Thymus (tissue), 11 donors: Measurements from ENCODE around the gene ULBP2. TPM values are rescaled to one million over a fixed set of nuclear protein-coding genes. Genes with fewer than 3 reads are reported as not detected.
"Not testable (repeated sequence)": the region's sequence is repeated elsewhere in the genome, so short reads cannot be mapped to it uniquely, and the experiment has no call there.

Source experiments
- DNase-seq, 9 donors: peaks; one replicate each; pipeline ENCODE4 v3.0.0-alpha.2; 2013; ENCODE audit warnings: low spot score in 9 of 9, low read depth in 6 of 9, missing footprints in 1 of 9
- H3K27ac ChIP-seq, 2 donors: one replicate each; pipeline ENCODE4 v1.5.1; 2013; ENCODE audit warnings: control low read depth in 1 of 2, low read depth in 1 of 2, low read length in 1 of 2, mild to moderate bottlenecking in 1 of 2, moderate library complexity in 1 of 2
- H3K27me3 ChIP-seq, 2 donors: one replicate each; pipeline ENCODE4 v1.5.1; 2013; ENCODE audit warnings: low read length in 1 of 2; ENCODE audit not compliant: control insufficient read depth in 2 of 2, insufficient read depth in 1 of 2
- H3K36me3 ChIP-seq, 2 donors: one replicate each; pipeline ENCODE4 v1.5.1; 2013; ENCODE audit warnings: low read length in 1 of 2, mild to moderate bottlenecking in 1 of 2, moderate library complexity in 1 of 2; ENCODE audit not compliant: control insufficient read depth in 2 of 2, insufficient read depth in 2 of 2
- H3K4me1 ChIP-seq, 2 donors: one replicate each; pipeline ENCODE4 v1.5.1; 2013; ENCODE audit warnings: low read length in 2 of 2; ENCODE audit not compliant: control insufficient read depth in 2 of 2, insufficient read depth in 2 of 2
- H3K4me3 ChIP-seq, 2 donors: one replicate each; pipeline ENCODE4 v1.5.1; 2013; ENCODE audit warnings: low read length in 2 of 2, control low read depth in 1 of 2, mild to moderate bottlenecking in 1 of 2
- H3K9me3 ChIP-seq, 2 donors: one replicate each; pipeline ENCODE4 v1.5.1; 2013; ENCODE audit warnings: low read length in 1 of 2, mild to moderate bottlenecking in 1 of 2; ENCODE audit not compliant: control insufficient read depth in 2 of 2, insufficient read depth in 1 of 2
- WGBS: extraction: QIAGEN DNeasy Blood & Tissue Kit; methylation state at CpG from one replicate; pipeline ENCODE4 v1.1.7; 2013; 5-methylcytosine and 5-hydroxymethylcytosine counted together
- polyA plus RNA-seq: library from polyadenylated mRNA; stranded (reverse); fragments of 200-250 nt; gene quantifications from one replicate; pipeline ENCODE4 v1.2.3, GENCODE V29; 2013
- total RNA-seq: library from RNA; stranded (reverse); fragments of 120-200 nt; gene quantifications from one replicate; pipeline ENCODE4 v1.2.4, GENCODE V29; 2013
- donor health status: healthy.

Gene ULBP2
- total and polyA plus RNA-seq, 2 donors: 0.66 to 2.3 TPM

- H3K9me3 ChIP-seq: peaks cover 0 to 17% of the 10 kb centered on the region in 2 donors
- H3K4me1 ChIP-seq: peaks cover 0 to 20% of the 10 kb centered on the region in 2 donors
- H3K4me3 ChIP-seq: peak overlapping the region; percentile 3 to 5
- no peak for DNase-seq
- H3K27me3 ChIP-seq: peaks cover 27 to 84% of the 10 kb centered on the region in 2 donors
- H3K36me3 ChIP-seq: no peaks in the 10 kb centered on the region
- H3K27ac ChIP-seq: no peak overlapping the region
- 19% methylated on average over 33 of the region's 33 CpGs for WGBS
Measured at GRCh38 chr6:149923327-149923986, 18.4 kb upstream of the ULBP2 start.

DNA sequence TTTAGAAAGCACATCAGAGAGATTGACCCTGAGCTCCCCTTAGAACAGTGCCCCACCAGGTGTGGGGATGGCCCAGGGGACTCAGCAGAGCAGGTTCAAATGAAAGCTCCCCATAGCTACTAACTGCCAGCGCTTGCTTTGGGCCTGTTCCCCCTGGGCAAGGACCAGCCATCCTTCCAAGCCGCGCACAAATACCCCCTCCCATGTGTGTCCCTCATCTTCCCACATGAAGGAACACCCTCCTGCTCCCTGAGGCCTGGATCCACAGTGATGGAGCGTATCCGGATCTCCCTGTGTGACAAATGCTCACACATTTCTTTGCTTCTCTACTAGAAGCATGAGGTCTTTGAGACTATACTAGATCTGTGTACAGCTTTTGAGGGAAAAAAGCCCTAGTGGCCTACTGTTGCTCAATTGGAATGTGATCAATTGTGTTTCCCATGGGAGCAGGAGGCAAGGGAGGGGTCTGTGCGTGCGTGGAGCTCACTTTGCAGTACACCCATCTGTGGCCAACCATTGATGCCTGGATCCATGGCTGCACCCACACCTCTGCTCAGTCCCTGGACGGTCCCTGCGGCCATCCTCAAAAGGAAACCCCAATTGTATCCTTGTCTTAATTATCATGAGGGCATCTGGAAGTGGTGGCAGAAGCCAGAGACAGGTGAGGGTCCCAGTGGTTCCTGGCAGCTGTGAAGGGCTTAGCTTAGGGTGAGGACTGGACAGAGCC is 17.4 kb upstream of the ULBP2 start:
- H3K27ac ChIP-seq: no peak overlapping the region

GRCh38 chr6:149924933-149925252 is 16.9 kb upstream of the ULBP2 start:
- peaks cover 27 to 85% of the 10 kb centered on the region in 2 donors for H3K27me3 ChIP-seq
- 94% methylated on average over 4 of the region's 4 CpGs for WGBS
- H3K36me3 ChIP-seq: no peaks in the 10 kb centered on the region
- H3K27ac ChIP-seq: no peak overlapping the region
- DNase-seq: no peak
- H3K9me3 ChIP-seq: peaks cover 1 to 17% of the 10 kb centered on the region in 2 donors
- H3K4me1 ChIP-seq: peaks cover 0 to 20% of the 10 kb centered on the region in 2 donors
- no peak overlapping the region for H3K4me3 ChIP-seq

More for the DNA sequence above, 17.4 kb upstream of the ULBP2 start:
- Histone ChIP-seq H3K4me3 (no peak overlapping the region), H3K36me3 (no peaks in the 10 kb centered on the region), H3K4me1 (peaks cover 0 to 20% of the 10 kb centered on the region in 2 donors), H3K9me3 (peaks cover 1 to 17% of the 10 kb centered on the region in 2 donors), H3K27me3 (peaks cover 27 to 82% of the 10 kb centered on the region in 2 donors)
- DNase-seq: no peak
- 72% methylated on average over 9 of the region's 9 CpGs for WGBS

- Histone ChIP-seq H3K4me3 (peak overlapping the region; percentile 5 to 8), H3K27ac (no peak overlapping the region), H3K27me3 (peaks cover 27 to 82% of the 10 kb centered on the region in 2 donors), H3K9me3 (peaks cover 1 to 17% of the 10 kb centered on the region in 2 donors), H3K4me1 (peaks cover 0 to 20% of the 10 kb centered on the region in 2 donors), H3K36me3 (no peaks in the 10 kb centered on the region)
- 16% methylated on average over 34 of the region's 34 CpGs for WGBS
- DNase-seq: no peak
Measured at GRCh38 chr6:149925253-149925973, 16.4 kb upstream of the ULBP2 start.

GRCh38 chr6:149925974-149926777 is 15.6 kb upstream of the ULBP2 start:
- Histone ChIP-seq H3K4me1 (peaks cover 0 to 20% of the 10 kb centered on the region in 2 donors), H3K27me3 (peaks cover 30 to 81% of the 10 kb centered on the region in 2 donors), H3K27ac (no peak overlapping the region), H3K4me3 (peak overlapping the region in 1 of 2 donors; percentile 5), H3K9me3 (peaks cover 1 to 17% of the 10 kb centered on the region in 2 donors), H3K36me3 (no peaks in the 10 kb centered on the region)
- peak in 2 of 9 donors; percentile 35 to 63 for DNase-seq
- 5% methylated on average over 31 of the region's 31 CpGs for WGBS

GRCh38 chr6:149927025-149927424 is 14.8 kb upstream of the ULBP2 start:
- 87% methylated on average over 4 of the region's 4 CpGs for WGBS
- peaks cover 0 to 20% of the 10 kb centered on the region in 2 donors for H3K4me1 ChIP-seq
- H3K36me3 ChIP-seq, DNase-seq, H3K27ac ChIP-seq, H3K4me3 ChIP-seq: not testable (repeated sequence)
- H3K27me3 ChIP-seq: peaks cover 29 to 81% of the 10 kb centered on the region in 2 donors
- H3K9me3 ChIP-seq: peaks cover 1 to 17% of the 10 kb centered on the region in 2 donors

DNA sequence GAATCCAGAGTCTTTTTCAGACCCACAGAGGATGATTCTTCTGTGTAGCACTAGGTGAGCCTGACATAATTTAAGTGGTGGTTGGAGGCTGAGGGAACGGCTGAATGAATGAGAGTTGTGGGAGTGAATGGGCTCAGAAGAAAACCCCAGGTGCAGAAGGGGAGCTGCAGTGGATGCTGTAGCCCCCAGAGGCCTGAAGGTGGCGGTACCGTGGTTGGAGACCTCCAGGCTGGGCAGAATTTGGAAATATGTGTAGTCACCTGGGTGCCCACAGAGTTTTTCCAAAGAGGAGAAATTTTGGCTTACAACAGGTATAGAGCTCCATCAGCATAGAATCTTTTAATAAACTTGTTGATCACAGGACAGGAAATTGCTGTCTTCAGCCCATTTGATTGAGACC is 12.4 kb upstream of the ULBP2 start:
- peak in 1 of 9 donors; percentile 31 for DNase-seq
- peaks cover 0 to 11% of the 10 kb centered on the region in 2 donors for H3K4me1 ChIP-seq
- H3K4me3 ChIP-seq: no peak overlapping the region
- H3K27ac ChIP-seq: no peak overlapping the region
- peaks cover 1 to 4% of the 10 kb centered on the region in 2 donors for H3K9me3 ChIP-seq
- WGBS: 5% methylated on average over 3 of the region's 3 CpGs
- peaks cover 21 to 73% of the 10 kb centered on the region in 2 donors for H3K27me3 ChIP-seq
- no peaks in the 10 kb centered on the region for H3K36me3 ChIP-seq

GRCh38 chr6:149931501-149931900 is 10.3 kb upstream of the ULBP2 start:
- 73% methylated on average over 6 of the region's 6 CpGs for WGBS
- Histone ChIP-seq H3K9me3 (peaks cover 0 to 1% of the 10 kb centered on the region in 2 donors), H3K27me3 (peaks cover 22 to 73% of the 10 kb centered on the region in 2 donors)

More at GRCh38 chr6:149931501-149931900, 10.3 kb upstream of the ULBP2 start:
- H3K4me1 ChIP-seq: no peaks in the 10 kb centered on the region
- no peak overlapping the region for H3K4me3 ChIP-seq
- H3K27ac ChIP-seq: no peak overlapping the region
- H3K36me3 ChIP-seq: no peaks in the 10 kb centered on the region
- DNase-seq: no peak
